Liver (tissue), 9 donors: ENCODE results near the gene DLX5. TPM values are rescaled to one million over a fixed set of nuclear protein-coding genes. Genes with fewer than 3 reads are reported as not detected.

Experiments used
- DNase-seq: peaks from one replicate; pipeline ENCODE4 v3.0.0-alpha.2; 2017; ENCODE audit warnings: low spot score
- H3K27ac ChIP-seq, 2 donors: one replicate each; pipeline ENCODE4 v1.7.0; 2013; ENCODE audit warnings: inconsistent platforms in 2 of 2, low read length in 2 of 2, control low read depth in 1 of 2, low read depth in 1 of 2, mild to moderate bottlenecking in 1 of 2
- H3K27me3 ChIP-seq, 4 donors: one replicate each; pipeline versions ENCODE4 v1.6.1 to v1.7.0; 2013; ENCODE audit warnings: low read length in 3 of 4, inconsistent platforms in 1 of 4, mild to moderate bottlenecking in 1 of 4, moderate library complexity in 1 of 4; ENCODE audit not compliant: control insufficient read depth in 4 of 4, insufficient read depth in 4 of 4
- H3K36me3 ChIP-seq, 4 donors: one replicate each; pipeline versions ENCODE4 v1.6.1 to v1.7.0; 2013; ENCODE audit warnings: low read length in 3 of 4, mild to moderate bottlenecking in 3 of 4, low read depth in 1 of 4, moderate library complexity in 1 of 4; ENCODE audit not compliant: control insufficient read depth in 4 of 4, insufficient read depth in 3 of 4
- H3K4me1 ChIP-seq, 4 donors: one replicate each; pipeline versions ENCODE4 v1.6.1 to v1.7.0; 2013; ENCODE audit warnings: low read length in 3 of 4, mild to moderate bottlenecking in 3 of 4, moderate library complexity in 1 of 4; ENCODE audit not compliant: control insufficient read depth in 4 of 4, insufficient read depth in 4 of 4
- H3K4me3 ChIP-seq, 3 donors: one replicate each; pipeline versions ENCODE4 v1.6.1 to v1.7.0; 2013; ENCODE audit warnings: low read length in 3 of 3, control low read depth in 1 of 3, low read depth in 1 of 3, mild to moderate bottlenecking in 1 of 3
- H3K9ac ChIP-seq, 2 donors: one replicate each; pipeline ENCODE4 v1.7.0; 2013; ENCODE audit warnings: low read length in 2 of 2, mild to moderate bottlenecking in 2 of 2, moderate library complexity in 2 of 2, control low read depth in 1 of 2, low read depth in 1 of 2
- H3K9me3 ChIP-seq, 4 donors: one replicate each; pipeline versions ENCODE4 v1.6.1 to v1.7.0; 2013; ENCODE audit warnings: low read length in 3 of 4; ENCODE audit not compliant: control insufficient read depth in 4 of 4
- EGR1 ChIP-seq, 2 donors: IDR thresholded peaks; 2 replicates each; pipeline ENCODE4 v1.6.1; 2016 to 2018; ENCODE audit warnings: antibody characterized with exemption in 2 of 2, low read depth in 2 of 2
- FOXA1 ChIP-seq: IDR thresholded peaks from 2 replicates; pipeline ENCODE4 v1.6.1; 2016; ENCODE audit warnings: antibody characterized with exemption
- FOXA2 ChIP-seq: IDR thresholded peaks from 2 replicates; pipeline ENCODE4 v1.6.1; 2016; ENCODE audit warnings: antibody characterized with exemption
- GABPA ChIP-seq, 2 donors: IDR thresholded peaks in 1 of 2; conservative IDR thresholded peaks in 1 of 2; 2 replicates each; pipeline ENCODE4 v1.6.1; 2016; ENCODE audit warnings: antibody characterized with exemption in 2 of 2, mild to moderate bottlenecking in 1 of 2, moderate library complexity in 1 of 2
- HNF4A ChIP-seq, 2 donors: conservative IDR thresholded peaks; 2 replicates each; pipeline ENCODE4 v1.6.1; 2016; ENCODE audit warnings: antibody characterized with exemption in 2 of 2, mild to moderate bottlenecking in 2 of 2
- HNF4G ChIP-seq: IDR thresholded peaks from 2 replicates; pipeline ENCODE4 v1.6.1; 2016; ENCODE audit warnings: antibody characterized with exemption
- JUND ChIP-seq, 2 donors: IDR thresholded peaks; 2 replicates each; pipeline ENCODE4 v1.6.1; 2016; ENCODE audit warnings: antibody characterized with exemption in 2 of 2
- NR2F2 ChIP-seq: IDR thresholded peaks from 2 replicates; pipeline ENCODE4 v1.6.1; 2016; ENCODE audit warnings: antibody characterized with exemption
- RAD21 ChIP-seq, 2 donors: IDR thresholded peaks; 2 replicates each; pipeline ENCODE4 v1.6.1; 2016; ENCODE audit warnings: antibody characterized with exemption in 2 of 2, mild to moderate bottlenecking in 2 of 2
- RXRA ChIP-seq, 2 donors: IDR thresholded peaks; 2 replicates each; pipeline ENCODE4 v1.6.1; 2017 to 2018; ENCODE audit warnings: antibody characterized with exemption in 2 of 2, mild to moderate bottlenecking in 1 of 2
- SP1 ChIP-seq: IDR thresholded peaks from 2 replicates; pipeline ENCODE4 v1.6.1; 2018; ENCODE audit warnings: antibody characterized with exemption, mild to moderate bottlenecking
- TAF1 ChIP-seq: conservative IDR thresholded peaks from 2 replicates; pipeline ENCODE4 v1.6.1; 2016; ENCODE audit warnings: antibody characterized with exemption, mild to moderate bottlenecking
- YY1 ChIP-seq: IDR thresholded peaks from 2 replicates; pipeline ENCODE4 v1.6.1; 2016; ENCODE audit warnings: antibody characterized with exemption, mild to moderate bottlenecking
- ZBTB33 ChIP-seq: IDR thresholded peaks from 2 replicates; pipeline ENCODE4 v1.6.1; 2016; ENCODE audit warnings: antibody characterized with exemption
- WGBS: extraction: QIAGEN DNeasy Blood & Tissue Kit; methylation state at CpG from one replicate; pipeline ENCODE4 v1.1.7; 2013; 5-methylcytosine and 5-hydroxymethylcytosine counted together
- polyA plus RNA-seq, 2 donors: library from polyadenylated mRNA; stranded (reverse) in 1 of 2; unstranded in 1 of 2; fragments of 200-250 nt in 1 of 2; fragments of >200 nt in 1 of 2; fragmentation: Nextera tagmentation in 1 of 2; extraction: Ambion mirVana in 1 of 2; gene quantifications; one replicate each; pipeline versions ENCODE4 v1.2.1 to v1.2.3, GENCODE V29; 2013 to 2015
- total RNA-seq, 2 donors: library from RNA; depleted of rRNA; stranded (reverse); fragments of >200 nt; gene quantifications; one replicate each; pipeline ENCODE4 v1.2.3, GENCODE V29; 2014
- TF ChIP-seq, protein P1 (sequence below): IDR thresholded peaks from 2 replicates; pipeline ENCODE4 v1.6.1; 2016; ENCODE audit warnings: antibody characterized with exemption
- TF ChIP-seq, protein P2 (sequence below): IDR thresholded peaks from 2 replicates; pipeline ENCODE4 v1.6.1; 2016; ENCODE audit warnings: antibody characterized with exemption
- TF ChIP-seq, protein P3 (sequence below): IDR thresholded peaks from 2 replicates; pipeline ENCODE4 v1.6.1; 2016; ENCODE audit warnings: antibody characterized with exemption, mild to moderate bottlenecking
- TF ChIP-seq, protein P4 (sequence below): fragments of 150-350 bp; IDR thresholded peaks from 2 replicates; pipeline ENCODE4 v1.5.1; 2017; ENCODE audit warnings: improper control_type of control experiment, low read depth, low read length; ENCODE audit not compliant: missing input control
- donor health status: healthy.
- donor health status: healthy.
- donor health status: healthy.
- donor health status: healthy.
- donor health status: healthy.

DLX5 gene
- total and polyA plus RNA-seq, 4 donors = not detected

- WGBS = 15% methylated on average over 17 of the region's 17 CpGs
- DNase-seq = no peak
- Histone ChIP-seq H3K27me3 (peaks cover 3 to 47% (median 20%) of the 10 kb centered on the region in 4 donors), H3K36me3 (no peaks in the 10 kb centered on the region), H3K9me3 (peaks cover 0 to 8% (median 1%) of the 10 kb centered on the region in 4 donors), H3K9ac (no peak overlapping the region), H3K4me1 (peaks cover 12 to 41% (median 24%) of the 10 kb centered on the region in 4 donors), H3K27ac (no peak overlapping the region), H3K4me3 (no peak overlapping the region)
- no peak for TF ChIP-seq RAD21 (IDR thresholded peaks at IDR 0.05)
These were observed 4.0 kb downstream of the DLX5 start for GRCh38 chr7:97020601-97020995.

DNA sequence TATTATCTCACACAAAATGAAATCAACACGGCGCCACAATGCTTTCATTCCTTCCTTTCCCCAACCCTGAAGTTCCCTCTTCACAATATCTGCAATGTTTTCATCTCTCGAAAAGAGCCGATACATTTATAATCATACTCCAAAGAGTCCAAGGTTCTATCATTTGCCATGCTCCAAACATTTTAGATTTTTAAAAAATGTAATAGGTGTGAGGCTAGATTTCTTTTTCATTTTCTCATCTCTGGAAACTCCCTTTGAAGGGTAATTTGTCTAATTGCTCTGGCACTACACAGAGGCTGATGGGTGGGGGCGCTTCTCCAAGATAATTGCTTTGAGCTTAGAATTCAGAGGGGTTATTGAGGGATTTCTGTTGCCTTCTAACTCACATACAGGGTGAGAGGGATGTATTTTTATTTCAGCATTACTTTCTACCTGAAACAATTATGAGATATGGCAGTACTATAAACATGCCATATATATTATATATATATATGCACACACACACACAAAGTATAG, 4.9 kb downstream of the DLX5 start:
- Histone ChIP-seq H3K4me3 (no peak overlapping the region), H3K9me3 (peaks cover 0 to 8% (median 1%) of the 10 kb centered on the region in 4 donors), H3K27me3 (peaks cover 3 to 49% (median 21%) of the 10 kb centered on the region in 4 donors), H3K36me3 (no peaks in the 10 kb centered on the region), H3K9ac (no peak overlapping the region), H3K27ac (no peak overlapping the region), H3K4me1 (peaks cover 12 to 41% (median 24%) of the 10 kb centered on the region in 4 donors)
- TF ChIP-seq TAF1 (no peak), FOXA1 (no peak), HNF4A (conservative IDR thresholded peaks at IDR 0.05) (no peak), GABPA (IDR thresholded peaks at IDR 0.05 in 1 of 2, conservative IDR thresholded peaks at IDR 0.05 in 1 of 2) (no peak), RXRA (IDR thresholded peaks at IDR 0.05) (no peak), EGR1 (IDR thresholded peaks at IDR 0.05; ENCODE audit: low read depth in 2 of 2) (no peak), YY1 (no peak), ZBTB33 (no peak), SP1 (no peak), FOXA2 (no peak), NR2F2 (no peak), RAD21 (IDR thresholded peaks at IDR 0.05) (no peak), HNF4G (no peak), JUND (IDR thresholded peaks at IDR 0.05) (no peak)
- TF ChIP-seq, protein P1, sequence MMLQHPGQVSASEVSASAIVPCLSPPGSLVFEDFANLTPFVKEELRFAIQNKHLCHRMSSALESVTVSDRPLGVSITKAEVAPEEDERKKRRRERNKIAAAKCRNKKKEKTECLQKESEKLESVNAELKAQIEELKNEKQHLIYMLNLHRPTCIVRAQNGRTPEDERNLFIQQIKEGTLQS = no peak
- TF ChIP-seq, protein P2, sequence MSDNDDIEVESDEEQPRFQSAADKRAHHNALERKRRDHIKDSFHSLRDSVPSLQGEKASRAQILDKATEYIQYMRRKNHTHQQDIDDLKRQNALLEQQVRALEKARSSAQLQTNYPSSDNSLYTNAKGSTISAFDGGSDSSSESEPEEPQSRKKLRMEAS = no peak
- TF ChIP-seq, protein P3, sequence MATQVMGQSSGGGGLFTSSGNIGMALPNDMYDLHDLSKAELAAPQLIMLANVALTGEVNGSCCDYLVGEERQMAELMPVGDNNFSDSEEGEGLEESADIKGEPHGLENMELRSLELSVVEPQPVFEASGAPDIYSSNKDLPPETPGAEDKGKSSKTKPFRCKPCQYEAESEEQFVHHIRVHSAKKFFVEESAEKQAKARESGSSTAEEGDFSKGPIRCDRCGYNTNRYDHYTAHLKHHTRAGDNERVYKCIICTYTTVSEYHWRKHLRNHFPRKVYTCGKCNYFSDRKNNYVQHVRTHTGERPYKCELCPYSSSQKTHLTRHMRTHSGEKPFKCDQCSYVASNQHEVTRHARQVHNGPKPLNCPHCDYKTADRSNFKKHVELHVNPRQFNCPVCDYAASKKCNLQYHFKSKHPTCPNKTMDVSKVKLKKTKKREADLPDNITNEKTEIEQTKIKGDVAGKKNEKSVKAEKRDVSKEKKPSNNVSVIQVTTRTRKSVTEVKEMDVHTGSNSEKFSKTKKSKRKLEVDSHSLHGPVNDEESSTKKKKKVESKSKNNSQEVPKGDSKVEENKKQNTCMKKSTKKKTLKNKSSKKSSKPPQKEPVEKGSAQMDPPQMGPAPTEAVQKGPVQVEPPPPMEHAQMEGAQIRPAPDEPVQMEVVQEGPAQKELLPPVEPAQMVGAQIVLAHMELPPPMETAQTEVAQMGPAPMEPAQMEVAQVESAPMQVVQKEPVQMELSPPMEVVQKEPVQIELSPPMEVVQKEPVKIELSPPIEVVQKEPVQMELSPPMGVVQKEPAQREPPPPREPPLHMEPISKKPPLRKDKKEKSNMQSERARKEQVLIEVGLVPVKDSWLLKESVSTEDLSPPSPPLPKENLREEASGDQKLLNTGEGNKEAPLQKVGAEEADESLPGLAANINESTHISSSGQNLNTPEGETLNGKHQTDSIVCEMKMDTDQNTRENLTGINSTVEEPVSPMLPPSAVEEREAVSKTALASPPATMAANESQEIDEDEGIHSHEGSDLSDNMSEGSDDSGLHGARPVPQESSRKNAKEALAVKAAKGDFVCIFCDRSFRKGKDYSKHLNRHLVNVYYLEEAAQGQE = no peak
- TF ChIP-seq, protein P4, sequence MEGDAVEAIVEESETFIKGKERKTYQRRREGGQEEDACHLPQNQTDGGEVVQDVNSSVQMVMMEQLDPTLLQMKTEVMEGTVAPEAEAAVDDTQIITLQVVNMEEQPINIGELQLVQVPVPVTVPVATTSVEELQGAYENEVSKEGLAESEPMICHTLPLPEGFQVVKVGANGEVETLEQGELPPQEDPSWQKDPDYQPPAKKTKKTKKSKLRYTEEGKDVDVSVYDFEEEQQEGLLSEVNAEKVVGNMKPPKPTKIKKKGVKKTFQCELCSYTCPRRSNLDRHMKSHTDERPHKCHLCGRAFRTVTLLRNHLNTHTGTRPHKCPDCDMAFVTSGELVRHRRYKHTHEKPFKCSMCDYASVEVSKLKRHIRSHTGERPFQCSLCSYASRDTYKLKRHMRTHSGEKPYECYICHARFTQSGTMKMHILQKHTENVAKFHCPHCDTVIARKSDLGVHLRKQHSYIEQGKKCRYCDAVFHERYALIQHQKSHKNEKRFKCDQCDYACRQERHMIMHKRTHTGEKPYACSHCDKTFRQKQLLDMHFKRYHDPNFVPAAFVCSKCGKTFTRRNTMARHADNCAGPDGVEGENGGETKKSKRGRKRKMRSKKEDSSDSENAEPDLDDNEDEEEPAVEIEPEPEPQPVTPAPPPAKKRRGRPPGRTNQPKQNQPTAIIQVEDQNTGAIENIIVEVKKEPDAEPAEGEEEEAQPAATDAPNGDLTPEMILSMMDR = no peak
- whole genome bisulfite sequencing = 14% methylated on average over 5 of the region's 5 CpGs
- DNase-seq = no peak
